Lower lobe of right lung (tissue), 2 donors: ENCODE measurements around the gene PAFAH1B1. TPM values are rescaled to one million over a fixed set of nuclear protein-coding genes. Genes with fewer than 3 reads are reported as not detected.
"Not testable (repeated sequence)": the region's sequence is repeated elsewhere in the genome, so short reads cannot be mapped to it uniquely, and the experiment has no call there.

ENCODE experiments used
- ATAC-seq, 2 donors: fragments of 200-7000 bp; cut with Tn5 transposase; one replicate each; pipeline ENCODE4 v1.9.1; 2020 to 2022; ENCODE audit warnings: mild to moderate bottlenecking in 2 of 2, moderate library complexity in 2 of 2
- DNase-seq: peaks from one replicate; pipeline ENCODE4 v3.0.0-alpha.2; 2020
- H3K27ac ChIP-seq: fragments of 200-600 bp; one replicate; pipeline ENCODE4 v1.8.0; 2022
- H3K27me3 ChIP-seq: fragments of 200-600 bp; one replicate; pipeline ENCODE4 v1.8.0; 2022; ENCODE audit warnings: low read depth
- H3K36me3 ChIP-seq: fragments of 200-600 bp; one replicate; pipeline ENCODE4 v1.8.0; 2022; ENCODE audit warnings: mild to moderate bottlenecking
- H3K4me1 ChIP-seq: fragments of 200-600 bp; one replicate; pipeline ENCODE4 v1.8.0; 2022
- H3K4me3 ChIP-seq: fragments of 200-600 bp; one replicate; pipeline ENCODE4 v1.8.0; 2022; ENCODE audit warnings: mild to moderate bottlenecking
- H3K9me3 ChIP-seq: fragments of 200-600 bp; one replicate; pipeline ENCODE4 v1.8.0; 2022
- intact Hi-C: fragments of 100-400 bp; cut with DNase I; formaldehyde crosslinking; loops from one replicate; pipeline ENCODE4 v1.11.0; 2022
- total RNA-seq: library from RNA; stranded (reverse); fragmentation: NEBNext Ultra II Directional; extraction: Animal tissue kit (Norgen Biotek cat#: 25700); gene quantifications from one replicate; pipeline ENCODE4 v1.2.1, GENCODE V29; 2021
- TF ChIP-seq, protein P1 (sequence below): fragments of 200-600 bp; IDR thresholded peaks from one replicate; pipeline ENCODE4 v1.8.0; 2022; ENCODE audit warnings: antibody characterized with exemption, mild to moderate bottlenecking
- donor health status: DM: no; HTN: yes; CAD: no; lungs with severe emphysema.

The PAFAH1B1 gene
- total RNA-seq, 1 donor from 2014 or later: 129 TPM

DNA sequence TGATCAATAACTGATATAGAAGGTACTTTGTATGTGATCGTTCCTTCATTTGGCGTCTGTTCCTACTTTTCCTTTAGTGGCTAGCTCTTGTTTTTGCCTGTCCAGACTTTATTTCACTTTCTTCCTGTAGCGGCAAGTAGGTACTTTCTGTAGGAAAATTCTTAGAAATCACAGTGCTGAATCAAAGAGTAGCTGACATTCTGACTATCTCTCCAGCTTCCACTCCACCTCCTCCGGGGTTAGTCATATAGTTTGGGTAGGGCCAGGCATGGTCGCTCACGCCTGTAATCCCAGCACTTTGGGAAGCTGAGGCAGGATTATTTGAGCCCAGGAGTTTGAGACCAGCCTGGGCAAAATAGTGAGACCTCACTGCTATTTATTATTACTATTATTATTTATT, 29.9 kb upstream of the PAFAH1B1 start:
- TF ChIP-seq, protein P1, sequence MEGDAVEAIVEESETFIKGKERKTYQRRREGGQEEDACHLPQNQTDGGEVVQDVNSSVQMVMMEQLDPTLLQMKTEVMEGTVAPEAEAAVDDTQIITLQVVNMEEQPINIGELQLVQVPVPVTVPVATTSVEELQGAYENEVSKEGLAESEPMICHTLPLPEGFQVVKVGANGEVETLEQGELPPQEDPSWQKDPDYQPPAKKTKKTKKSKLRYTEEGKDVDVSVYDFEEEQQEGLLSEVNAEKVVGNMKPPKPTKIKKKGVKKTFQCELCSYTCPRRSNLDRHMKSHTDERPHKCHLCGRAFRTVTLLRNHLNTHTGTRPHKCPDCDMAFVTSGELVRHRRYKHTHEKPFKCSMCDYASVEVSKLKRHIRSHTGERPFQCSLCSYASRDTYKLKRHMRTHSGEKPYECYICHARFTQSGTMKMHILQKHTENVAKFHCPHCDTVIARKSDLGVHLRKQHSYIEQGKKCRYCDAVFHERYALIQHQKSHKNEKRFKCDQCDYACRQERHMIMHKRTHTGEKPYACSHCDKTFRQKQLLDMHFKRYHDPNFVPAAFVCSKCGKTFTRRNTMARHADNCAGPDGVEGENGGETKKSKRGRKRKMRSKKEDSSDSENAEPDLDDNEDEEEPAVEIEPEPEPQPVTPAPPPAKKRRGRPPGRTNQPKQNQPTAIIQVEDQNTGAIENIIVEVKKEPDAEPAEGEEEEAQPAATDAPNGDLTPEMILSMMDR: no peak
- Histone ChIP-seq H3K4me1 (no peaks in the 10 kb centered on the region), H3K36me3 (no peaks in the 10 kb centered on the region), H3K27me3 (no peaks in the 10 kb centered on the region), H3K9me3 (peaks cover 5% of the 10 kb centered on the region), H3K4me3 (no peak overlapping the region), H3K27ac (no peak overlapping the region)
- DNase-seq: no peak
- ATAC-seq: no peak
- intact Hi-C loops: no loop called here

DNA sequence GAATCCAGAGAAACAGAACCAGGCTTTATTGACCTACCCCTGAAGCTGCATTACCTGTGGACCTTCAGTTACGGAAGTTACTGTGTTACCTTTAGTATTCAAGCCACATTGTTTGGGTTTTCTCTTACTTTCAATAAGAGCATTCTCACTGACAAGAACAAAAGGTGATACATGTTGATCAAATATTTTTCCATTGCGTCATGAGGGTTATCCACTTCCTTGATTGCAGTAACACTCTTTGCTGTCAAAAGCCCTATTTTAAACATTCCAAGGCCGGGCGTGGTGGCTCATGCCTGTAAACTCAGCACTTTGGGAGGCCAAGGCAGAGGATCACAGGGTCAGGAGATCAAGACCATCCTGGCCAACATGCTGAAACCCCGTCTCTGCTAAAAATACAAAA, 28.6 kb upstream of the PAFAH1B1 start:
- peak overlapping the region; percentile 67 for H3K27ac ChIP-seq
- peak; percentile 67 for DNase-seq
- intact Hi-C loops: no loop called here
- peaks cover 5% of the 10 kb centered on the region for H3K9me3 ChIP-seq
- peak; percentile 82 to 94 for ATAC-seq
- TF ChIP-seq, protein P1: no peak
- no peaks in the 10 kb centered on the region for H3K27me3 ChIP-seq
- H3K4me1 ChIP-seq: no peaks in the 10 kb centered on the region
- H3K36me3 ChIP-seq: no peaks in the 10 kb centered on the region
- no peak overlapping the region for H3K4me3 ChIP-seq

DNA sequence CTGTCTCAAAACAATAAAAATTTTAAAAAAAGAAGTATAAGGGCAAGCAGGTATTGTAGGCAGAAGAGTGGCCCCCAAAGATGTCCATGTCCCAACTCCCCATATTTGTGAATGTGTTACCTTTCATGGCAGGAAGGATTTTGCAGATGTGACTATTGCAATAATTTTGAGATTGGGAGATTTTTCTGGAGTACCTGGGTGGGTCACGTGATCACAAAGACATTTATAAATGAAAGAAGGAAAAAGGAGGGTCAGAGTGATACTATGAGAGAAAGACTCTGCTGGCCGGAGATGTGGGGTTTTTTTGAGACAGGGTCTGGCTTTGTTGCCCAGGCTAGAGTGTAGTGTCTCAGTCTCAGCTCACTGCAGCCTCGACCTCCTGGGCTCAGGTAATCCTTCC, 27.4 kb upstream of the PAFAH1B1 start:
- Histone ChIP-seq H3K36me3 (no peaks in the 10 kb centered on the region), H3K4me3 (no peak overlapping the region), H3K27me3 (no peaks in the 10 kb centered on the region), H3K27ac (no peak overlapping the region), H3K9me3 (peaks cover under 1% of the 10 kb centered on the region), H3K4me1 (no peaks in the 10 kb centered on the region)
- DNase-seq (no peak), ATAC-seq (no peak)
- intact Hi-C loops: no loop called here
- TF ChIP-seq, protein P1: no peak

DNA sequence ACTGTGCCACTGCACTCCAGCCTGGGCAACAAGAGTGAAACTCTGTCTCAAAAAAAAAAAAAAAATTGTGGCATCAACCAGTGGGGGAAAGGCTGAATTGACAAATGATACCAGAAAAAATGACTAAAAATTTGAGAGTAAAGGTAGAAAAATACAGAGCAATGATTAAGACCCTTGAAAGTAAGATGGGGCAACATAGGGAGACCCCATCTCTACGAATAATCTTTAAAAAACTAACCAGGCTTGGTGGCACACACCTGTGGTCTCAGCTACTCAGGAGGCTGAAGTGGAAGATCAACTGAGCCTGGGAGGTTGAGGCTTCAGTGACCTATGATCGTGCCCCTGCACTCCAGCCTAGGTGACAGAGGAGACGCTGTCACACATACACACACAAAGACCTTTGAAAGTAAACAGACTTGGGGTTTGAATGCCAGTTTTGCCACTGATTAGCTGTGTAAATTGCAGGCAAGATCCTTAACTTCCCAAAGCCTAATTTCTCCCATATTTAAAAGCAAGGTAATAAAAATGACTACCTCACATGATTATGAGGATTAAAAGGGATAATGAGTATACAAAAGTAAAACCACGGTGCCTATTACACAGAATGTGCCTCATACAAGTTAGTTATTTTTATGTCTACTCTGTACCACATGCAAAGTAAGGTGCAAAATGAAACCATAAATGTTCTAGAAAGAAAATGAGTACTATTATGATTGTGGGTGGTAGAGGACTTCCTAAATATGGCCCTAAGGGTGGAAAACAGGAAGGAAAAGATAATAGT, 21.7 kb upstream of the PAFAH1B1 start:
- H3K4me1 ChIP-seq: peaks cover 5% of the 10 kb centered on the region
- TF ChIP-seq, protein P1: no peak
- DNase-seq: no peak
- H3K36me3 ChIP-seq: no peaks in the 10 kb centered on the region
- intact Hi-C loops: no loop called here
- H3K9me3 ChIP-seq: no peaks in the 10 kb centered on the region
- peak overlapping the region; percentile 38 for H3K27ac ChIP-seq
- H3K27me3 ChIP-seq: no peaks in the 10 kb centered on the region
- peak; percentile 19 to 37 for ATAC-seq
- H3K4me3 ChIP-seq: no peak overlapping the region

DNA sequence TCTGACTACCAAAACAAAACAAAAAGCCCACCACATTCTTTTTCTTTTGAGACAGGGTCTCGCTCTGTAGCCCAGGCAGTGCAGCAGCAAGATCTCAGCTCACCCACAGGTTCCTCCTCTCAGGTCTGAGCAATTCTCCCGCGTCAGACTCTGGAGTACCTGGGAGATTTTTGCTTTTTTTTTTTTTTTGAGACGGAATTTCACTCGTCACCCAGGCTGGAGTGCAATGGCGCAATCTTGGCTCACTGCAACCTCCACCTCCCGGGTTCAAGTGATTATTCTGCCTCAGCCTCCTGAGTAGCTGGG, 21.2 kb upstream of the PAFAH1B1 start:
- H3K36me3 ChIP-seq, H3K9me3 ChIP-seq, DNase-seq, H3K4me1 ChIP-seq, H3K4me3 ChIP-seq, H3K27me3 ChIP-seq, intact Hi-C loops: not testable (repeated sequence)
- H3K27ac ChIP-seq: peak overlapping the region; percentile 38
- peak; percentile 60 to 73 for ATAC-seq

DNA sequence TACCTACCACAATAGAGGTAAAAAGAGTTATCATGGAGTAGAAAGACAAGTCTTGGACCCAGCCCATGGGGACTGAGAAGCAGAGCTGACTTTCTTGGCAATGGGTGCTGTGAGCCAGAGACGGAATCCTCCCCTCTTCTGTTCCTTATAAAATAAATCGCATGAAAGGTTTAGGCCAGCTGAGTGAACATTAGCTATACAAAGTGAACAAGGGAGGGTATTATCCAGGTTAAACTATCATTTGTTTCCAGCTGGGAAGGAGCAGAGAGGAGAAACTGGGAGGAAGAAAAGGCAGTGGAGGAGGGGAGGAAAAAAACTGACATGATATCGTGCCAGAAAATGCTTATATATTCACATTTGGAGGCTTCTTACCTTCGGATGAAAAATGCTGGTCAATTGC, 13.3 kb upstream of the PAFAH1B1 start:
- Histone ChIP-seq H3K9me3 (no peaks in the 10 kb centered on the region), H3K27me3 (no peaks in the 10 kb centered on the region), H3K4me3 (no peak overlapping the region), H3K27ac (no peak overlapping the region), H3K36me3 (no peaks in the 10 kb centered on the region), H3K4me1 (no peaks in the 10 kb centered on the region)
- TF ChIP-seq, protein P1: no peak
- intact Hi-C loops: no loop called here
- DNase-seq (no peak), ATAC-seq (no peak)
